Measurements from ENCODE around the gene PACRG. TPM values are rescaled to one million over a fixed set of nuclear protein-coding genes. Genes with fewer than 3 reads are reported as not detected.

The PACRG gene
- total and polyA plus RNA-seq, 2 of the 8 experiments (the other 6 are each of a cell fraction or from before 2014, with no cell fraction given) = 0.44 to 0.54 TPM

GRCh38 chr6:163333038-163333437, 605.3 kb downstream of the PACRG start (continued):
- TF ChIP-seq TCF12 (IDR thresholded peaks at IDR 0.05; ENCODE audit: low read depth, low read length) = no peak
- no peak for TF ChIP-seq CHD7 (IDR thresholded peaks at IDR 0.05; ENCODE audit: insufficient replicate concordance, low read length)
- no peak for TF ChIP-seq CREB1 (IDR thresholded peaks at IDR 0.05)
- no peak for TF ChIP-seq POLR2A (IDR thresholded peaks at IDR 0.05; ENCODE audit: control extremely low read depth in 1 of 2, low read depth in 2 of 2, low read length in 2 of 2)
- no peak for TF ChIP-seq CTCF (IDR thresholded peaks at IDR 0.05; ENCODE audit: control extremely low read depth in 1 of 3, insufficient read depth in 1 of 3, low read depth in 1 of 3, low read length in 3 of 3)
- no peak for TF ChIP-seq GABPA (IDR thresholded peaks at IDR 0.05; ENCODE audit: borderline replicate concordance, insufficient read depth, low read length)
